ENCODE measurements around the gene GNLY. TPM values are rescaled to one million over a fixed set of nuclear protein-coding genes. Genes with fewer than 3 reads are reported as not detected.

Gene GNLY
- polyA plus RNA-seq, 1 of the 3 experiments (the other 2 are of a cell fraction): not detected

DNA sequence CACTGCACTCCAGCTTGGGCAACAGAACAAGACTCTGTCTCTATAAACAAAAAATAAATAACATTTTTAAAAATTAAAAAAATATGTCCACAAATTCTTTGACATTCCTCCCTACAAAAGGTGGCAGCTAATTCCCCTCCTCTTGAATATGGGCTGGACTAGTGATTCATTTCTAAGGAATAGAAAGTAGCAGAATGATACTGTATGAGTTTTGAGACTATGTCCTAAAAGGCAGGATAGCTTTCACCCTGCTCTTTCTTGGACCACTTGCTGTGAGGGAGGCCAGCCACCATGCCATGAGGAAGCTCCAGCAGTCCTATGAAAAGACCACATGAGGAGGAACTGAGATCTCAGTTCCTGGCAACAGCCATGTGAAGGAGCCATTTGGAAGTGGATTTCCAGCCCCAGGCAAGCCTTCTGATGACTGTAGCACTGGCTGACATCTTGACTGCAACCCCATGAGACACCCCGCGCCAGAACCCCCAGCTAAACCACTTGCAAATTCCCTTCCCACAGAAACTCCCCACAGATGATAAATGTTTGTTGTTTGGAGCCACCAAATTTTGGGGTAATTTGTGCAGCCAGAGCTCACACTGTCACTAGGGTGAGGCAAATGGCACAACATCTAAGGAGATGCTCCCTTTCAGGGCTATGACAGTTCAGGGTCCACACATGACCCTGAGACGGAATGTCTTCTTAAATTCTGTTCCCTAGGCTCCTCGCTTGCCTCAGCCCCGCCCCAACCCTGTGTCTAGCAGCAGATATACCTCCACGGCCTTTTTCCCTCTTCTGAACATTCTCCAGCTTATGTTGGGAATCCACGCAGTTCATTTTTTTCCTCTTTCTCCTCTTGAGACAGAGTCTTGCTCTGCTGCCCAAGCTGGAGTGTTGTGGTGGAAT is 42.5 kb downstream of the GNLY start (continued):
- TF ChIP-seq IRF3 (IDR thresholded peaks at IDR 0.05; ENCODE audit: low read depth, low read length): no peak

GRCh38 chr2:85737481-85737880 is 43.3 kb downstream of the GNLY start:
- 84% methylated on average over 4 of the region's 4 CpGs for WGBS (ENCODE audit: low lambda C conversion rate)
- H2AFZ ChIP-seq (ENCODE audit: low read depth): no peak overlapping the region
- peaks cover 28 to 34% of the 10 kb centered on the region in 2 experiments; a peak in 3 of 4 replicates for H3K4me1 ChIP-seq (ENCODE audit: control insufficient read depth in 1 of 2, insufficient read depth in 2 of 2, low read depth in 1 of 2, low read length in 1 of 2)
- no peak for DNase-seq
- ChIA-PET CTCF (interaction anchor here (1.4 to 34.7 kb wide), 6 partner anchors 8 to 152 kb away, joined by 3 to 626 read pairs (median 7); no protein-coding TSS in a partner anchor), POLR2A (no interaction called here)
- no peaks in the 10 kb centered on the region for H3K79me2 ChIP-seq (ENCODE audit: insufficient read depth)
- H3K27me3 ChIP-seq (ENCODE audit: insufficient read depth): no peaks in the 10 kb centered on the region
- H4K20me1 ChIP-seq (ENCODE audit: insufficient read depth): no peaks in the 10 kb centered on the region
- H3K27ac ChIP-seq (ENCODE audit: low read depth in 2 of 2, low read length in 1 of 2): peak overlapping the region; percentile 28 to 29; a peak in 3 of 4 replicates
- H3K9me2 ChIP-seq: no peaks in the 10 kb centered on the region
- no peak overlapping the region for H3K4me2 ChIP-seq
- no peaks in the 10 kb centered on the region for H3K9me3 ChIP-seq
- H3K4me3 ChIP-seq (ENCODE audit: low read depth in 2 of 2, low read length in 1 of 2): no peak overlapping the region
- no peak overlapping the region for H3K9ac ChIP-seq
- H3K36me3 ChIP-seq (replicated peaks in 1 of 2; ENCODE audit: control insufficient read depth in 1 of 2, insufficient read depth in 2 of 2, low read length in 1 of 2): no peaks in the 10 kb centered on the region
- peaks cover 37% of the 10 kb centered on the region for H3F3A ChIP-seq (replicated peaks; ENCODE audit: insufficient read depth)
- TF ChIP-seq RCOR1 (IDR thresholded peaks at IDR 0.05; ENCODE audit: low read length) (no peak), JUND (IDR thresholded peaks at IDR 0.05) (peak; percentile 66; the same call in 1 of the 2 replicates), TCF12 (IDR thresholded peaks at IDR 0.05) (peak; percentile 61), RXRA (IDR thresholded peaks at IDR 0.05; ENCODE audit: borderline replicate concordance, low read depth) (no peak), NFIC (IDR thresholded peaks at IDR 0.05; ENCODE audit: borderline replicate concordance) (peak; percentile 64), EZH2phosphoT487 (IDR thresholded peaks at IDR 0.05; ENCODE audit: borderline replicate concordance, low read depth) (no peak), TAF1 (IDR thresholded peaks at IDR 0.05; ENCODE audit: borderline replicate concordance, low read depth, low read length) (no peak), GATA2 (CRISPR knock-in tag; IDR thresholded peaks at IDR 0.05) (no peak), USF1 (IDR thresholded peaks at IDR 0.05; ENCODE audit: borderline replicate concordance, low read depth) (peak; percentile 87), ELF1 (IDR thresholded peaks at IDR 0.05) (no peak), FOSL2 (IDR thresholded peaks at IDR 0.05; ENCODE audit: borderline replicate concordance, low read depth) (peak; percentile 46; the same call in 1 of the 2 replicates), MXI1 (IDR thresholded peaks at IDR 0.05; ENCODE audit: low read depth, low read length) (no peak), RAD21 (IDR thresholded peaks at IDR 0.05; ENCODE audit: low read length) (no peak), CHD2 (IDR thresholded peaks at IDR 0.05; ENCODE audit: low read length, partially characterized antibody) (no peak), RFX5 (IDR thresholded peaks at IDR 0.05; ENCODE audit: low read length) (no peak), GABPA (IDR thresholded peaks at IDR 0.05; ENCODE audit: low read depth) (no peak), NRF1 (IDR thresholded peaks at IDR 0.05; ENCODE audit: low read depth, low read length) (no peak), YY1 (IDR thresholded peaks at IDR 0.05; ENCODE audit: low read depth) (no peak), ZBTB33 (IDR thresholded peaks at IDR 0.05; ENCODE audit: borderline replicate concordance, low read depth) (no peak), TEAD4 (IDR thresholded peaks at IDR 0.05; ENCODE audit: borderline replicate concordance, insufficient read depth) (peak; percentile 21; the same call in 1 of the 2 replicates)
- TF ChIP-seq, protein P1, sequence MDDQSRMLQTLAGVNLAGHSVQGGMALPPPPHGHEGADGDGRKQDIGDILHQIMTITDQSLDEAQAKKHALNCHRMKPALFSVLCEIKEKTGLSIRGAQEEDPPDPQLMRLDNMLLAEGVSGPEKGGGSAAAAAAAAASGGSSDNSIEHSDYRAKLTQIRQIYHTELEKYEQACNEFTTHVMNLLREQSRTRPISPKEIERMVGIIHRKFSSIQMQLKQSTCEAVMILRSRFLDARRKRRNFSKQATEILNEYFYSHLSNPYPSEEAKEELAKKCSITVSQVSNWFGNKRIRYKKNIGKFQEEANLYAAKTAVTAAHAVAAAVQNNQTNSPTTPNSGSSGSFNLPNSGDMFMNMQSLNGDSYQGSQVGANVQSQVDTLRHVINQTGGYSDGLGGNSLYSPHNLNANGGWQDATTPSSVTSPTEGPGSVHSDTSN (IDR thresholded peaks at IDR 0.05): peak; percentile 63
- TF ChIP-seq, protein P2, sequence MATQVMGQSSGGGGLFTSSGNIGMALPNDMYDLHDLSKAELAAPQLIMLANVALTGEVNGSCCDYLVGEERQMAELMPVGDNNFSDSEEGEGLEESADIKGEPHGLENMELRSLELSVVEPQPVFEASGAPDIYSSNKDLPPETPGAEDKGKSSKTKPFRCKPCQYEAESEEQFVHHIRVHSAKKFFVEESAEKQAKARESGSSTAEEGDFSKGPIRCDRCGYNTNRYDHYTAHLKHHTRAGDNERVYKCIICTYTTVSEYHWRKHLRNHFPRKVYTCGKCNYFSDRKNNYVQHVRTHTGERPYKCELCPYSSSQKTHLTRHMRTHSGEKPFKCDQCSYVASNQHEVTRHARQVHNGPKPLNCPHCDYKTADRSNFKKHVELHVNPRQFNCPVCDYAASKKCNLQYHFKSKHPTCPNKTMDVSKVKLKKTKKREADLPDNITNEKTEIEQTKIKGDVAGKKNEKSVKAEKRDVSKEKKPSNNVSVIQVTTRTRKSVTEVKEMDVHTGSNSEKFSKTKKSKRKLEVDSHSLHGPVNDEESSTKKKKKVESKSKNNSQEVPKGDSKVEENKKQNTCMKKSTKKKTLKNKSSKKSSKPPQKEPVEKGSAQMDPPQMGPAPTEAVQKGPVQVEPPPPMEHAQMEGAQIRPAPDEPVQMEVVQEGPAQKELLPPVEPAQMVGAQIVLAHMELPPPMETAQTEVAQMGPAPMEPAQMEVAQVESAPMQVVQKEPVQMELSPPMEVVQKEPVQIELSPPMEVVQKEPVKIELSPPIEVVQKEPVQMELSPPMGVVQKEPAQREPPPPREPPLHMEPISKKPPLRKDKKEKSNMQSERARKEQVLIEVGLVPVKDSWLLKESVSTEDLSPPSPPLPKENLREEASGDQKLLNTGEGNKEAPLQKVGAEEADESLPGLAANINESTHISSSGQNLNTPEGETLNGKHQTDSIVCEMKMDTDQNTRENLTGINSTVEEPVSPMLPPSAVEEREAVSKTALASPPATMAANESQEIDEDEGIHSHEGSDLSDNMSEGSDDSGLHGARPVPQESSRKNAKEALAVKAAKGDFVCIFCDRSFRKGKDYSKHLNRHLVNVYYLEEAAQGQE (IDR thresholded peaks at IDR 0.05; ENCODE audit: low read depth, low read length): no peak
